ENCODE measurements around the gene GLI3. TPM values are rescaled to one million over a fixed set of nuclear protein-coding genes. Genes with fewer than 3 reads are reported as not detected.

The GLI3 gene
- total RNA-seq, 5 donors from 2014 or later (not counting 1 experiment from before 2014, with no cell fraction given), result 0.10 to 0.79 (median 0.32) TPM; not detected in 1

DNA sequence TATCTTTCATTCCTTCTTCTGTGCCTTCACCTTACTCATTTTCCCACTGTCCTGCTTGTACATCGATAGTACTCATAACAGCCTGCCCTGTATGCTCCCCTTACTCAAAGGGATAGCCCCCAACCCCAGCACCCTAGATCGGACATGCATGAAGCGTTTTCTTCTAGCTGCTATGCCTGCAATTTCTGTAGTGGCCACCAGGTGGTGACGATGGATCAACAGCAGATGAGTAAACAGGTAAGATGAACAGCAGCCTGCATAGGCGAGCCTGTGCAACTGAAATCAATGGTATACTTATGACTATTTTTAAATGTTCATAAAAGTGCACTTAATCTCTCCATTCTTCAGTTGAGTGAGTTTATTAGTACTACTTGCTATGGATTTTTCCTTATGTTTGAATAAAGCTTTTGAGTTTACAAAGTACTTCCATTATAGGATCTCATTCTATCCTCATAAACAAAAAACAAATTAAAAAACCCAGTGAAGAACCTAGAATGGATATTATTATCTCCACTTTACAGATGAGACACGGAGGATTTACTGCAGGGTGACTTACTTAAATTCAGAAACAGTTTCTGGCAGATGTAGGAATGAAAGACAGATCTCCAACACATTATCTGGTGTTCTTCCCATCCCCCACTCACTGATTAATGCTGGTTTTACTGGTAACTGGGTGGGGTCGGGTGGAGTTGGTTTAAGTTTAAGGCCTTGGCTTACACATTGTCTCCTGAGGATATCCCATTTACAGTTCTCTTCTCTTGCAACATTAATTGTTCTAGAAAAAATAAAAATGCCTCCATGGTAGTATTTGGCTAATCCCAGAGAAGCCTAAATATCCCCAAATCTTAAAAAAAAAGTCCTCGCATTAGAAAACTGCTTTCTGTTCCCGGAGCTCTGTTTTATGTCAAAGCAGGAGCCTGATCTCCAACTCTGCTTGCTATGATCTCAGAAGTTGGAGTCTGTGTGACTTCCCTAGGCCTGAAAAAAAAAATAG, 222.1 kb downstream of the GLI3 start:
- no peaks in the 10 kb centered on the region for H3K4me1 Mint-ChIP-seq
- Histone ChIP-seq H3K9me3 (no peaks in the 10 kb centered on the region), H3K27ac (ENCODE audit: low read length) (no peak overlapping the region), H3K36me3 (ENCODE audit: control insufficient read depth in 2 of 2, extremely low read depth in 1 of 2, insufficient read depth in 1 of 2, low read length in 1 of 2) (no peaks in the 10 kb centered on the region), H3K4me1 (ENCODE audit: control insufficient read depth in 1 of 2, extremely low read depth in 1 of 2, insufficient read depth in 2 of 2, low read length in 2 of 2) (no peaks in the 10 kb centered on the region), H3K27me3 (replicated peaks in 1 of 2; ENCODE audit: control insufficient read depth in 2 of 2, extremely low read depth in 1 of 2, insufficient read depth in 2 of 2, low read length in 1 of 2) (peaks cover 0 to 3% of the 10 kb centered on the region in 2 experiments), H3K4me3 (ENCODE audit: control insufficient read depth in 1 of 2, extremely low read depth in 1 of 2, low read length in 1 of 2) (no peak overlapping the region)
- no peaks in the 10 kb centered on the region for H3K36me3 Mint-ChIP-seq
- DNase-seq (peak in 3 of 35 experiments; percentile 1 to 14 (median 8)), ATAC-seq (replicated peaks in 1 of 4) (no peak)
- no peak overlapping the region for H3K4me3 Mint-ChIP-seq
- peaks cover 3 to 23% of the 10 kb centered on the region in 2 donors for H3K27me3 Mint-ChIP-seq
- WGBS (ENCODE audit: insufficient coverage), result 50% methylated on average over 2 of the region's 9 CpGs
- POLR2A ChIA-PET, result no interaction called here
- no peak overlapping the region for H3K27ac Mint-ChIP-seq
- H3K9me3 Mint-ChIP-seq, result peaks cover 8 to 21% (median 10%) of the 10 kb centered on the region in 3 donors
- CTCF ChIA-PET, result interaction anchor here in 1 of 2 donors (0.5 to 0.6 kb wide), 2 partner anchors 14 to 331 kb away, joined by 3 to 8 read pairs; no protein-coding TSS in a partner anchor

- Mint-ChIP-seq H3K4me3 (no peak overlapping the region), H3K27me3 (peaks cover 4 to 12% of the 10 kb centered on the region in 2 donors), H3K36me3 (no peaks in the 10 kb centered on the region), H3K4me1 (no peaks in the 10 kb centered on the region), H3K9me3 (peaks cover 10 to 21% (median 12%) of the 10 kb centered on the region in 3 donors), H3K27ac (no peak overlapping the region)
- Histone ChIP-seq H3K9me3 (no peaks in the 10 kb centered on the region), H3K27ac (ENCODE audit: low read length) (no peak overlapping the region), H3K36me3 (ENCODE audit: control insufficient read depth in 2 of 2, extremely low read depth in 1 of 2, insufficient read depth in 1 of 2, low read length in 1 of 2) (no peaks in the 10 kb centered on the region), H3K4me1 (ENCODE audit: control insufficient read depth in 1 of 2, extremely low read depth in 1 of 2, insufficient read depth in 2 of 2, low read length in 2 of 2) (no peaks in the 10 kb centered on the region), H3K4me3 (ENCODE audit: control insufficient read depth in 1 of 2, extremely low read depth in 1 of 2, low read length in 1 of 2) (no peak overlapping the region), H3K27me3 (replicated peaks in 1 of 2; ENCODE audit: control insufficient read depth in 2 of 2, extremely low read depth in 1 of 2, insufficient read depth in 2 of 2, low read length in 1 of 2) (peaks cover 0 to 2% of the 10 kb centered on the region in 2 experiments)
- ChIA-PET CTCF (no interaction called here), POLR2A (no interaction called here)
- ATAC-seq (replicated peaks in 1 of 4) (no peak), DNase-seq (no peak)
- no CpG with 5 or more reads among the region's 5 CpGs for WGBS (ENCODE audit: insufficient coverage)
Observed at GRCh38 chr7:42012786-42013360, 224.1 kb downstream of the GLI3 start.

DNA sequence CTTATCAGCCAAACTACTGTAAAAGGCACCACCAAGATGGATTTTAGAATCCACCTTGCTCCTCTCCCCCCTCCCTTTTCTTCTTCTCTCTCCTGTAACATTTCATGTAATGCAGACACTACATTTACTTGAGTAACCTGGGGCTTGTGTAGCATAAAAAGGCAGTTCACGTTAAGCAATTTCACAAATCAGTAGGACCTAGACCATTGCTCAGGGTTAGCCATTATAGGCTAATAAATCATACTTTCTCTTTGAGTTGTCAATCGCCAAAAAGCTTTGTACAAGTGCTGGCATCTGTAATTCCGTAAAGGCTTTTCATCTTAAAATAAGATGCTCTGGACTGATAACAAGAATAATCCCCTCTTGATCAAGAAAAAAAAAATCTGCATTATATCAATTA, 224.7 kb downstream of the GLI3 start:
- H3K36me3 Mint-ChIP-seq, result no peaks in the 10 kb centered on the region

GRCh38 chr7:42011846-42012245, 225.2 kb downstream of the GLI3 start:
- ChIA-PET CTCF (no interaction called here), POLR2A (no interaction called here)
- ATAC-seq (replicated peaks in 1 of 4) (no peak), DNase-seq (no peak)
- H3K27ac ChIP-seq (ENCODE audit: low read length), result no peak overlapping the region
- Mint-ChIP-seq H3K36me3 (no peaks in the 10 kb centered on the region), H3K4me3 (no peak overlapping the region), H3K27me3 (peaks cover 4% of the 10 kb centered on the region in 2 donors), H3K9me3 (peaks cover 10 to 20% (median 12%) of the 10 kb centered on the region in 3 donors), H3K27ac (no peak overlapping the region), H3K4me1 (no peaks in the 10 kb centered on the region)
- no peaks in the 10 kb centered on the region for H3K27me3 ChIP-seq (replicated peaks in 1 of 2; ENCODE audit: control insufficient read depth in 2 of 2, extremely low read depth in 1 of 2, insufficient read depth in 2 of 2, low read length in 1 of 2)
- H3K4me3 ChIP-seq (ENCODE audit: control insufficient read depth in 1 of 2, extremely low read depth in 1 of 2, low read length in 1 of 2), result no peak overlapping the region
- no peaks in the 10 kb centered on the region for H3K9me3 ChIP-seq
- no peaks in the 10 kb centered on the region for H3K4me1 ChIP-seq (ENCODE audit: control insufficient read depth in 1 of 2, extremely low read depth in 1 of 2, insufficient read depth in 2 of 2, low read length in 2 of 2)
- no peaks in the 10 kb centered on the region for H3K36me3 ChIP-seq (ENCODE audit: control insufficient read depth in 2 of 2, extremely low read depth in 1 of 2, insufficient read depth in 1 of 2, low read length in 1 of 2)
- WGBS (ENCODE audit: insufficient coverage), result 83% methylated on average over 2 of the region's 10 CpGs

More for the DNA sequence above, 224.7 kb downstream of the GLI3 start:
- H3K27me3 ChIP-seq (replicated peaks in 1 of 2; ENCODE audit: control insufficient read depth in 2 of 2, extremely low read depth in 1 of 2, insufficient read depth in 2 of 2, low read length in 1 of 2), result no peaks in the 10 kb centered on the region
- H3K4me1 Mint-ChIP-seq, result no peaks in the 10 kb centered on the region
- 93% methylated on average over 2 of the region's 3 CpGs for WGBS (ENCODE audit: insufficient coverage)
- peaks cover 10 to 21% (median 12%) of the 10 kb centered on the region in 3 donors for H3K9me3 Mint-ChIP-seq
- H3K4me3 Mint-ChIP-seq, result no peak overlapping the region
- ATAC-seq (replicated peaks in 1 of 4) (no peak), DNase-seq (no peak)
- no peaks in the 10 kb centered on the region for H3K9me3 ChIP-seq
- no peak overlapping the region for H3K4me3 ChIP-seq (ENCODE audit: control insufficient read depth in 1 of 2, extremely low read depth in 1 of 2, low read length in 1 of 2)
- H3K4me1 ChIP-seq (ENCODE audit: control insufficient read depth in 1 of 2, extremely low read depth in 1 of 2, insufficient read depth in 2 of 2, low read length in 2 of 2), result no peaks in the 10 kb centered on the region
- H3K27ac ChIP-seq (ENCODE audit: low read length), result no peak overlapping the region
- peaks cover 4 to 6% of the 10 kb centered on the region in 2 donors for H3K27me3 Mint-ChIP-seq
- POLR2A ChIA-PET, result no interaction called here
- H3K27ac Mint-ChIP-seq, result no peak overlapping the region
- CTCF ChIA-PET, result no interaction called here
- no peaks in the 10 kb centered on the region for H3K36me3 ChIP-seq (ENCODE audit: control insufficient read depth in 2 of 2, extremely low read depth in 1 of 2, insufficient read depth in 1 of 2, low read length in 1 of 2)

GRCh38 chr7:42010751-42011150, 226.3 kb downstream of the GLI3 start:
- ChIA-PET POLR2A (no interaction called here), CTCF (no interaction called here)
- Mint-ChIP-seq H3K9me3 (peaks cover 10 to 16% (median 12%) of the 10 kb centered on the region in 3 donors), H3K27me3 (peaks cover 0 to 1% of the 10 kb centered on the region in 2 donors), H3K27ac (no peak overlapping the region), H3K36me3 (no peaks in the 10 kb centered on the region), H3K4me1 (no peaks in the 10 kb centered on the region), H3K4me3 (no peak overlapping the region)
- H3K27me3 ChIP-seq (replicated peaks in 1 of 2; ENCODE audit: control insufficient read depth in 2 of 2, extremely low read depth in 1 of 2, insufficient read depth in 2 of 2, low read length in 1 of 2), result no peaks in the 10 kb centered on the region
- H3K4me3 ChIP-seq (ENCODE audit: control insufficient read depth in 1 of 2, extremely low read depth in 1 of 2, low read length in 1 of 2), result no peak overlapping the region
- no peak overlapping the region for H3K27ac ChIP-seq (ENCODE audit: low read length)
- no peak for ATAC-seq (replicated peaks in 1 of 4)
- no peak for DNase-seq
- H3K36me3 ChIP-seq (ENCODE audit: control insufficient read depth in 2 of 2, extremely low read depth in 1 of 2, insufficient read depth in 1 of 2, low read length in 1 of 2), result no peaks in the 10 kb centered on the region
- H3K9me3 ChIP-seq, result no peaks in the 10 kb centered on the region
- no peaks in the 10 kb centered on the region for H3K4me1 ChIP-seq (ENCODE audit: control insufficient read depth in 1 of 2, extremely low read depth in 1 of 2, insufficient read depth in 2 of 2, low read length in 2 of 2)

- no CpG with 5 or more reads among the region's 3 CpGs for WGBS (ENCODE audit: insufficient coverage)
- Histone ChIP-seq H3K4me1 (ENCODE audit: control insufficient read depth in 1 of 2, extremely low read depth in 1 of 2, insufficient read depth in 2 of 2, low read length in 2 of 2) (no peaks in the 10 kb centered on the region), H3K4me3 (ENCODE audit: control insufficient read depth in 1 of 2, extremely low read depth in 1 of 2, low read length in 1 of 2) (no peak overlapping the region), H3K36me3 (ENCODE audit: control insufficient read depth in 2 of 2, extremely low read depth in 1 of 2, insufficient read depth in 1 of 2, low read length in 1 of 2) (no peaks in the 10 kb centered on the region), H3K27me3 (replicated peaks in 1 of 2; ENCODE audit: control insufficient read depth in 2 of 2, extremely low read depth in 1 of 2, insufficient read depth in 2 of 2, low read length in 1 of 2) (no peaks in the 10 kb centered on the region), H3K9me3 (no peaks in the 10 kb centered on the region), H3K27ac (ENCODE audit: low read length) (no peak overlapping the region)
- ATAC-seq (replicated peaks in 1 of 4) (no peak), DNase-seq (no peak)
- Mint-ChIP-seq H3K4me1 (no peaks in the 10 kb centered on the region), H3K36me3 (no peaks in the 10 kb centered on the region), H3K27ac (no peak overlapping the region), H3K27me3 (peaks cover 0 to 1% of the 10 kb centered on the region in 2 donors), H3K4me3 (no peak overlapping the region), H3K9me3 (peaks cover 0 to 3% (median 0%) of the 10 kb centered on the region in 3 donors)
- CTCF ChIA-PET, result interaction anchor here in 1 of 2 donors (0.6 to 0.7 kb wide), 2 partner anchors 66 to 186 kb away, joined by 3 read pairs; no protein-coding TSS in a partner anchor
- POLR2A ChIA-PET, result no interaction called here
Observed at GRCh38 chr7:42006801-42007513, 230.1 kb downstream of the GLI3 start.

Measured in T-cell (primary cell).